ENCODE results near the gene IL20.
"Not testable (repeated sequence)": the region's sequence is repeated elsewhere in the genome, so short reads cannot be mapped to it uniquely, and the experiment has no call there.

Gene IL20

GRCh38 chr1:206843626-206844025 lies 21.8 kb upstream of the IL20 start:
- DNase-seq: no peak

GRCh38 chr1:206846487-206846886 lies 18.9 kb upstream of the IL20 start:
- DNase-seq: no peak

DNA sequence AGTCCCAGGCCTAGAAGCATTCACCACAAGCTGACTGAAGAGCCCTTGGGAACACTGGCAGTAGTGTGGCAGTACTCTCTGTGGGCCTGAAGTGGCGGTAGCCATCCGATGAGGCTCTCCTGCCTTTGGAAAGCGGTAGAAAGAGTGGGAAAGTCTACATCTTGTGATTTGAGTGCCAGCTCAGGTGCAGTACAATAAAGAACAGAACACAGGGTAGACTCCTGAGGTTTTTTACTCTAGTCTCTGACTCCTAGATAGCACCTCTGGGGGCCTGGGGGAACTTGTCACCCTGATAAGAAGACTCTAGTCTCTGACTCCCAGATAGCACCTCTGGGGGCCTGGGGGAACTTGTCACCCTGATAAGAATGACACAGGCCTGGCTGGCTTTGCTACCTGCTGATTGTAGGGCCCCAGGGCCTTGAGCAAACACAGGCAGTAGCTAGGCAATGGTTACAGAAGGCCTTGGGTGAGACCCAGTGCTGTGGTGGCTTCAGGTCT lies 18.0 kb upstream of the IL20 start:
- DNase-seq: no peak

DNA sequence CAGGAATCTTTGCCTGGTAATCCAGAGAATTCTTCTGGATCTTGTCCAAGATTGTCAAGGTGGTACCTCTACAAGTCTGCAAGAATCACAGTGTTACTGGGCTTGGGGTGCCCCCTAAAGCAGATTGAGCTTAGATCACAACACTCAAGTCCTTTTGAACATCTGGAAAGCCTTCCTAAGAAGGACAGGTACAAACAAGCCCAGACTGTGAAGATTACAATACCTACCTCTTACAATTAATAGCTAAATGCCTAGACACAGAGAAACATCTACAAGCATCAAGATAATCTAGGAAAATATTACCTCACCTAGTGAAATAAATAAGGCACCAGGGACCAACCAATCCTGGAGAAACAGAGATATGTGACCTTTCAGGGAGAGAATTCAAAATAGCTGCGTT lies 17.5 kb upstream of the IL20 start:
- no peak for DNase-seq

DNA sequence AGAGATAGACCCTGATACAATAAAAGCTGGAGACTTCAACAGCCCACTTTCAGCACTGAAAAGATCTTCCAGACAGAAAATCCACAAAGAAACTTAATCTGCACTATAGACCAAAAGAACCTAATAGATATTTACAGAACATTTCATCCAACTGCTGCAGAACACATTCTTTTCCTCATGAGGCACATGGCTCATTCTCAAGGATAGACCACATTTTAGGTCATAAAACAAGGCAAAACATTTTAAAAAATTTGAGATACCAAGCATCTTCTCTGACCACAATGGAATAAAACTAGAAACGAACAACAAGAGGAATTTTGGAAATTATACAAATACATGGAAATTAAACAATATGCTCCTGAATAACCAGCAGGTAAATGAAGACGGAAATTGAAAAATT lies 15.0 kb upstream of the IL20 start:
- no peak for DNase-seq

DNA sequence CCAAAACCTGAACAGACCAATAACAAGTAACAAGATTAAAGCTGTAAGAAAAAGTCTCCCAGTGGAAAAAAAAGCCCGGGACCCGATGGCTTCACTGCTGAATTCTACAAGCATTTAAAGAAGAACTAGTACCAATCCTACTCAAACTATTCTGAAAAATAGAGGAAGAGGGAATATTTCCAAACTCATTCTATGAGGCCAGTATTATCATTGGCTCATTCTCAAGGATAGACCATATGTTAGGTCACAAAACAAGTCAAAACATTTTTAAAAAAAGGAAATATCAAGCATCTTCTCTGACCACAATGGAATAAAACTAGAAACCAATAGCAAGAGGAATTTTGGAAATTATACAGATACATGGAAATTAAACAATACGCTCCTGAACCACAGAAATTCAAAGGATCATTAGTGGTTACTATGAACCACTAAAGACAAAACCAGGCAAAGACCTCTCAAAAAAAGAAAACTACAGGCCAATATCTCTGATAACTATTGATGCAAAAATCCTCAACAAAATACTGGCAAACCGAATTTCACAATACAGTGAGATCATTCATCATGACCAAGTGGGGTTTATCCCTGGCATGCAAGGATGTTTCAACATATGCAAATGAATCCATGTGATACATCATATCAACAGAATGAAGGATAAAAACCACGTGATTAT lies 13.9 kb upstream of the IL20 start:
- DNase-seq: no peak

DNA sequence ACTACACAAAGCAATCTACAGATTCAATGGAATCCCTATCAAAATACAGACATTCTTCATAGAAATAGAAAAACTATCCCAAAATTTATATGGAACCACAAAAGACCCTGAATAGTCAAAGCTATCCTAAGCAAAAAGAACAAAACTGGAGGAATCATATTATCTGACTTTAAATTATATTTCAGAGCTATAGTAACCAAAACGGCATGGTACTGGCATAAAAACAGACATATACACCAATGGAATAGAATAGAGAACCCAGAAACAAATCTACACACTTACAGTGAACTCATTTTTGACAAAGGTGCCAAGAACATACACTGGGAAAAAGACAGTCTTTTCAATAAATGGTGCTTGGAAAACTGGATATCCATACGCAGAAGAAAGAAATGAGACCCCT lies 12.8 kb upstream of the IL20 start:
- DNase-seq: not testable (repeated sequence)

DNA sequence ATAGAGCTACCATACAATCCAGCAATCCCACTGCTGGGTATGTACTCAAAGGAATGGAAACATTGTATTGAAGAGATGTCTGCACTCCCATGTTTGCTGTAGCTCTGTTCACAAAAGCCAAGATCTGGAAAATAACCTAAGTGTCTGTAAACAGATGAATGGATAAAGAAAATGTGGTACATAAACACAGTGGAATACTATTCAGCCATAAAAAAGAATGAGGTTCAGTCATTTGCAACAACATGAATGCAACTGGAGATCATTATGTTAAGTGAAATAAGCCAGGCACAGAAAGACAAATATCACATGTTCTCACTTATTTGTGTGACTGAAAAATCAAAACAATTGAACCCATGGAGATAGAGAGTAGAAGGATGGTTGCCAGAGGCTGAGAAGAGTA lies 11.7 kb upstream of the IL20 start:
- DNase-seq: not testable (repeated sequence)

DNA sequence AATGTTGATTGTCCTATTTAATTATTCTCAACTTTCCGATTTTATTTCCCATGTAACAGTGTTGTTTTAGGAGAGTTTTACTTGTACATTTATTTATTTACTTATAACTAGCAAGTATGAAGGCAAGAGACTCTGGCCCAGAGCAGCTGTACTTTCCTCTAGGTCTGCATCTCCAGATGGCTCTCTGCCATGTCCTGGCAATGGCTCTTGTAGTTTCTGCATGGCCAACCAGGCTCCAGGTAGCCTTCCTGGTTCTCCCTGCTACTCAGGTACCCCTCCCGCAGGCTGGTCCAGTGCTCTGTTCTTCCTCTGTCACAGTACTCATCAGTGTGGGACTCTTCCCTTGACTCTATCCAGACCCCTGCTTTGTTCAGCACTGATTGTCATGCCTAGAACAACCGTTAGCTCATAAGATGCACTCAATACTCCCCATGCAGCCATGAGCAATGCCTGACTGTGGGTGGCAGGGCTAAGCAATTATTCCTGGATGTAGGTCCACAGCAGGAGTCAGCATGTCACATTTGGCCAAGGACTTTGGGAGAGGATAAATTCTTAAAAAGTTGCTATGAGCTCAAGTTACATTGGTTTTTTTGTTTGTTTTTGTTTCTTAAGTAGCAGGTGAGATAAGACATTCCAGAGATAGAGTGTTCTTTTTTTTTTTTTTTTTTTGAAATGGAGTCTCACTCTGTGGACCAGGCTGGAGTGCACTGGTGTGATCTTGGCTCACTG lies 10.9 kb upstream of the IL20 start:
- DNase-seq: no peak

GRCh38 chr1:206855859-206856258 lies 9.6 kb upstream of the IL20 start:
- no peak for DNase-seq

DNA sequence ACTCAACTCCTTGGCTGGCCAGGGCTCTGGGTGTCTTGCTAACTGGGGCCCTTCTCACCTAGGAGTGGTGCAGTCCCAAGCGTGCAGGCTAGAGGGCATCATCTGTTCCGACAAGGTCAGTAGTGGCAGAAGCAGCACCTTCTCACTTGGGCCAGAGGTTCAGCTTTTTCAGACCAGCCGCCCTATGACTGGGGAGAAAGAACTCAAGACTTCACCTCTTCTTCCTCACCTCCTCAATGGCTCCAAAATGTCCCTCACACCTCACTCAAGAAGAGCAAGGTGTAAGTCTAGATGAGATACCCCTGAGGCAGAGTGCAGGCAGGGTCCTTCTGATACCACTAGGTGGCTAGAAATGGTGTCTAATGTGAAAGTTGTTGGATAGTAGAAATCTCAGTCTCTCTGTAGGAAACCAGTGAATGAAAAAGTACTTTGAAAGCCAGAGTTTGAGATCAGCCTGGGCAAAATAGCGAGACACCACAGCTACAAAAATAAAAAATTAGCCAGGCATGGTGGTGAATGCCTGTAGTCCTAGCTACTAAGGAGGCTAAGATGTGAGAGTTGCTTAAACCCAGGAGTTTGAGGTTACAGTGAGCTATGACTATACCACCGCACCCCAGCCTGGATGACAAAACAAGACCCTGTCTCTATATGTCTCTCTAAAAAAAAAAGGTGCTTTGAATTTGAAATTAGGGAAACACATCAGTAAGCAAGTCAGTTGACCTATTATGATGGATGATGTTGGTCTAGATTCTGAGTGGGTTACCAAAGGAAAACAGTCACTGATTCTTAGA lies 8.6 kb upstream of the IL20 start:
- no peak for DNase-seq

DNA sequence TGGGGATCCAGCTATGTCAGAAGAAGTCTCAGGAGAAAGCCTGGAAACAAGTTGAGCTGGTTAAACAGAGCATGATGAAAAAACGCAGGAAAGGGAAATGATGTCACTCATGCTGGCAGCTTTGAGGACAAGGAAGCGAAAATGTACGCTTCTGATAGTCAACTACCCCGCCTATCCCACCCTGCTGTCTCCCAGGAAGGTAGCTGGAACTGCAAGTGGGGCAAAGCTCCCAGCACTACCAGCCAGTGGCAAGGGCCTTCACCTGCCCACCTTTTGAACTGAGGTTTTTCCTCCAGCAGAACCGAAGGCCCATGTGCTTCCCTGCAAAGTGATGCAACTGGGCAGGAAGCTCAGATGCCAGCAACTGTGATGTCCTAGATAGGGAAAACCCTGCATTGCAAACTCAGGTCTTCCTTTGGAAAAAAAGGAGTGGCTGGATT lies 6.3 kb upstream of the IL20 start:
- no peak for DNase-seq

DNA sequence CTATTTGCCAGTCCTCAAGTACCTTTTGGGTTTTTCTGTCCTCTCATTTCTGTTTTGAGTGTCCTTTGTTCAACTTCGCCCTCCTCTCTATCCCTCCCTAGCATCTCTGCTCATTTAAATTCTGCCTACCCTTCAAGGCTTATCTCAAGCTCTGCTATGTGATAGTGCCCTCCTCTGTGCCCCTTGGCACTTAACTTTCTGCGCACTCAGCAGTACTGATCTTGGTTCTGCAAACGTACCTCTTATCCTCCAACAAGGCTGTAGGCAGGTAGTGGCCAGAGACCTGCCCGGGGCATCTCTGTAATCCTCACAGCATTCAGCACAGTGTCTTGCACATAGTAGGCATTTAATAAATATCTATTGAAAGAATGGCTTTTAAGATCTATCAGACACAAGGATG lies 5.3 kb upstream of the IL20 start:
- no peak for DNase-seq

DNA sequence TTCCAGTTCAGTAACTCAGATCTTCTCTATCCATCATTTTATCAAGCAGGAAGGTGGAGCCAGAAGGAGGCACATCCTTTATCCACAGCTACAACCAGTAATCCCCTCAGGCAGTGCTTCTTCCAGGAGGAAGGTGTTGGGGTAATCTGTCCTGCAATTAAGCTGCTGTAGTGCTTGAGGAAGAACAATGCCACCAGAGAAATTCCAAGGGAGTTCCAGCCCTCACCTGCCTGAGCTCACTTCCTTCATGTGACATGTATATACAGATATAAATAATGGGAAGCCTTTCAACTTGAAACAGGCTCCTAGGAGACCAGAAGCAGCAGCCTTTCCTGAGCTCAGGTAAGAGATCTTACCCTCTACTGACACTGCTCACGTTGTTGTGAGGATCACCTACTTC lies 2.2 kb upstream of the IL20 start:
- DNase-seq: no peak

- no peak for DNase-seq
Observed at GRCh38 chr1:206866062-206866461, 639 bp downstream of the IL20 start.

GRCh38 chr1:206867239-206867638 lies 1.8 kb downstream of the IL20 start:
- DNase-seq: no peak

- no peak for DNase-seq
Observed at GRCh38 chr1:206867716-206868115, 2.3 kb downstream of the IL20 start.

GRCh38 chr1:206868264-206868663 lies 2.8 kb downstream of the IL20 start:
- no peak for DNase-seq

GRCh38 chr1:206872139-206872538 lies 6.7 kb downstream of the IL20 start:
- no peak for DNase-seq

DNA sequence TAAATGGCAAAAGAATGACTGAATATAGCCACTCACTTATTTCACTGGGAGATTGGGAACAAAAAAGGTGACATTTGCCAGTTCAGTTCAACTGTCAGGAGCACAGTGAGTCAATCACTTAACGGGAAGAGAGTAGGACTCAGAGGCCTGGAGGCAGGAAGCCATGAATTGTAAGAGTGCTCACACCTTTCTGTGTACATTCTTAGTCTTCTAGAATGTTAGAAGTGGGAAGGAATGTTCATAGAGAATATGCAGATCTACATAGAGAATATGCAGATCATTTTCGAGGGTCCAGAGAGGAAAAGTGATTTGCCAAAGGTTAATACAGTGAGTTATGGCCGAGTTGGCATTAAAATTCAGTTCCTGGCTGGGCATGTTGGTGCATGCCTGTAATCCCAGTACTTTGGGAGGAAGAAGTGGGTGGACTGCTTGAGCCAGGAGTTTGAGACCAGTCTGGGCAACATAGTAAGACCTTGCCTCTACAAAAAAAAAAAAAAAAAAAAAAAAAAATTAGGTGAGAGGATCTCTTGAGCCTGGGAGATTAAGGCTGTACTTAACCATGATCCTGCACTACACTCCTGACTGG lies 8.3 kb downstream of the IL20 start:
- no peak for DNase-seq

DNA sequence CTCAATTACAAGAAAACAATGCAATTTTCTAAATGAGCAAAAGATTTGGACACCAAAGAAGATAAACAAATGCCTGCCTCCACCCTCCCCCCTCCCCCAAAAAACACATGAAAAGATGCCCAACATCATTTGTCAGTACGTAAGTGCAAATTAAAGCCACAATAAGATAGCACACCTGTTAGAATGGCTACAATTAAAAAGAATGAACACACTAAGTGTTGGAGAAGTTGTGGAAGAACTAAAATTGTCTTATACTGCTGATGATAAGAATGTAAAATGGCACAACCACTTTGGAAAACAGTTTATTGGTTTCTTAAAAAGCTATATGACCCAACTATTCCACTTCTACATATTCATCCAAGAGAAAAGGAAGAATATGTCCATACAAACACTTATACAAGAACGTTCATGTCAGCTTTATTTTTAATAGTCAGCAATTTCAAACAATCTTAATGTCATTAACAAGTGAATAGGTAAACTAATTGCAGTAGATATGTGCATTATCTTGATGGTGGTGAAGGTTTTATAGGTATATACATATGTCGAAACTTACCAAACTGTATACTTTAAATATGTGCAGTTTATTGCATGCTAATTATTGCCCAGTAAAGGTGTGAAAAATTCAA lies 10.4 kb downstream of the IL20 start:
- no peak for DNase-seq

- no peak for DNase-seq
Observed at GRCh38 chr1:206878456-206878855, 13.0 kb downstream of the IL20 start.

GRCh38 chr1:206880314-206880713 lies 14.9 kb downstream of the IL20 start:
- DNase-seq: no peak
